HG03432 (cell line): ENCODE data around the gene HCLS1.

Experiments used
- ATAC-seq: cut with Tn5 transposase; IDR thresholded peaks from one replicate; pipeline ENCODE4 v1.9.1; 2021; ENCODE audit warnings: mild to moderate bottlenecking, moderate library complexity; ENCODE audit not compliant: unreplicated experiment

The HCLS1 gene

GRCh38 chr3:121658716-121659435, 1.8 kb downstream of the HCLS1 start:
- no peak for ATAC-seq

DNA sequence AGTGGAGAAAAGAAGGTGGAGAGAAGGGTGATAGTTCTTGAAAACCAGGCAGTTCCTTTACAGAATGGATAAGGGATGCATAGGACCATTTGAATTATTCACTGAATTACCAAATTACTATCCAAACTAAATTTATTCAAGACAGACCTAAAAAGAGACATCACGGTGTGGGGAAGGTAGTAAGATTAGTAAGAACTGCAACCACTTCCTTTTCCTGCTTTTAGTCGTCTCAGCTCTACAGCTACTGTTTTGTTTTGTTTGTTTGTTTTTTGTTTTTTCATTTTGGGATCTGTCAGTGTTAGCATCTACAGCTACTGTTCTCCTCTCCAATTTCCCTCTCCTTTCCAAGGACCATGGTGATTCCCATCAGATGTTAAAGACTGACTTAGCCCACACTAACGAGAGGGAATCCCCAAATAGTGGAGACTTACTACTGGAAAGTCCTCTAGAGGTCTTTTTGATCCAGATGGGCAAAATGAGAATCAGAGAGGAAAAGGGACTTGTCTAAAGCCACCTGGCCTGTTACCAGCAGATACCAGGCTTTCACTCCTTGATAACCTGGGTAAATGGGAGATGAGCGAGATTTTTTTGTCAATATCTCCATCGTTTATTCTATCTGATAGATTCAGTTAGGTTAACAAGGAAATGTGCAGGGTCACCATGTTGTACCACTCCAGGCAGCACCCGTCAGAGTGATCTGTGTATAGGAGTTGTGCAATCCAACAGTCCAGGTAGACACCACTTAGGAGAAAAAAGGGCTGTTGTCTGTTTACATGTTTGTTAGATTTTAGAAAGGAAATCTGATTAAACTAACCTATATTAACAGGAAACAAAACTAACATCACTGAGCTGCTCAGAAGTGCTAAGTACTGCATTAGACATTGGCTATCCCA, 6.0 kb downstream of the HCLS1 start:
- peak; percentile 90 for ATAC-seq

- ATAC-seq = no peak
Observed at GRCh38 chr3:121651684-121652083, 9.0 kb downstream of the HCLS1 start.

DNA sequence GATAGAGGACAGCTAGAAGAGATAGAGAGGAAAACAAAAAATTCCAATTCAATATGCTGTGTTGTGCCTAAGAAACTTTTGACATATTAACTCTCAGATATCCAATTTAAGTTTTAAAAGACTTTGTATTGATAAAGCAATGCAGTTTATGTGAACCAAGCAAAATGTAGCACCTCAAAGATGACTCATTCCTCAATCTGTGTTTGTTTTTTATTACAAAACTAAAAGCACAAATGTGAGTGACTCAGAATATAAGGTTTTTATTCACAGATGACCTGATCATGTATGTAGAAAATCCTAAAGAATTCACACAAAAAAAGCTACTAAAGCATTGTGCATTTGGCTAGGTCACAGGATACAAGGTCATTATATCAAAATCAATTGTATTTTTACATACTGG, 11.1 kb downstream of the HCLS1 start:
- no peak for ATAC-seq

DNA sequence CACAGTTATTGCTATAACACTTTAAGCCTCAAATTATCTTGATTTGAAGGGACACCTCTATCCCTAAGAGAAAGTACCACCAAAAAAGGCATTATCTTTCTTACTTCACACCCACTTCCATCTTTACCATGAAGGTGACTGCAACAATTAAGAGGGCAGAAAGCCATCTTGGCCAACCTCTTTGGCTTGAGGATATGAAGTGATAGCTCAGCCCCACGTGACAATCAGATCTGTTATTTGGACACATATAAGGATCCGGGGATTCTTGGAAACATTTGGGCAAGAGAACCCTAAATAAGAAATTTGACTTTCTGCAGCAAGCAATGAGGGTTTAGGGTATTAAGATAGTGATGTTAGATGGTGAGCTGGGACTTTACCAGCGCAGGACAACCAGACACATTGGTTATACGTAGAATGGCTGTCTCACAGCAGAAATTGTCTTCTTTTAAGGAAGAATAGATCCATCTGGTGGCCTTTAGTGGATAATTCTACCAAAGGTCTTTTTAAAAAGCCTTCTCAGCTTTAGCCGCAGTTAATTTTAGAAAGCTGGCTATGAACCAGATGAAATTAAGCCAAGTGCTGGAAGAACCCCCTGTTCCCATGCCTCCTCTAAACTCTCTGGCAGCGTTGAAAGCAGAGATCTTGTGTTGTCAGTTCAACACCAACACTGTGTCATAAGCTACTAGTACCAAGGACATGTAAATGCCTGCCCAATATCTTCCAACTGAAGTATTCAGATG, 12.3 kb downstream of the HCLS1 start:
- no peak for ATAC-seq

DNA sequence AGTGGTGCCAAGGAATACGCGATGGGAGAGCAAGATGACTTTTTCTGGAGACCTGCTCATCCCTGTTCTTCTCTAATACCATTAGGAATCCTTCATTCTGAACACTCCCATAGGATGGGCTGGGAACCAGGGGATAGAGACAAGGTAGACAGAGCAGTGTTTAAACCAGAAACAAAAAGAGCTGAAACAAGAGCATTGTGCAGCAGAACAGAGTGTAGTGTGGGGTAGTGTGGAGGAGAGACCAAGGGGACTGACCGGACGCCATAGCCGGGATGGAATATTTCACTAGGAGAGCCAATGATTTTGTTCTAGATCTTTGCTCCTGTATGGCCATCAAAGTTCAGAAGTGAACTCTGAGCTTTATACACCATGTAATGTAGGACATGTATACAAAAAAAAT, 15.6 kb downstream of the HCLS1 start:
- no peak for ATAC-seq

DNA sequence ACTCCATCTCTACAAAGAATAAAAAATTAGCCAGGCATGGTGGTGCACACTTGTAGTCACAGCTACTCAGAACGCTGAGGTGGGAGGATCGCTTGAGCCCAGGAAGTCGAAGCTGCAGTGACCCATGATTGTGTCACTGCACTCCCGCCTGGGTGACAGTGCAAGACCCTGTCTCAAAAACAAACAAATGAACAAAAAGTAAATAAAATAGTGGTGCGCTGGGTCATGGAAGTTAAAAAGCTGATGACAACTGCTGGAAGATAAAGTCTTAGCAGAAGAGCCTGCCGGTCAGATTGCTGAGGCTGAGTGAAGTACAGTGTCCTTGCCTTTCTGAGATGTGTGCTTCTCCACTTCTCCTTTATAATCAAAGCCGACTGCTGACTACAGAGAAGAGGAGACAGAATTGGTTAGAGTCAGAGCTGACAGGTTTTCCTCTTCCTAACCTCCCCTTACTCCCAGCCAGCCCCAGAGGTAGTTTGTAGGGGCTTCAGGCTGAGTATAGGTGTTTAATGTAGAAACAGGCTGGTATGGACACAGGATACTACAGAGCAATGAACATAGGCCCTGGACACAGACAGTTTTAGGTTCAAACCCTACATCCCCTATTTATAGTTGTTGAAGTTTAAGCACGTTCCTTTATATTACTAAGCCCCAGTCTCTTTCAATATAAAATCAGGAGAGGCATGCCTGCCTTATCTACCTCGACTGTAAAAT, 17.9 kb downstream of the HCLS1 start:
- no peak for ATAC-seq

DNA sequence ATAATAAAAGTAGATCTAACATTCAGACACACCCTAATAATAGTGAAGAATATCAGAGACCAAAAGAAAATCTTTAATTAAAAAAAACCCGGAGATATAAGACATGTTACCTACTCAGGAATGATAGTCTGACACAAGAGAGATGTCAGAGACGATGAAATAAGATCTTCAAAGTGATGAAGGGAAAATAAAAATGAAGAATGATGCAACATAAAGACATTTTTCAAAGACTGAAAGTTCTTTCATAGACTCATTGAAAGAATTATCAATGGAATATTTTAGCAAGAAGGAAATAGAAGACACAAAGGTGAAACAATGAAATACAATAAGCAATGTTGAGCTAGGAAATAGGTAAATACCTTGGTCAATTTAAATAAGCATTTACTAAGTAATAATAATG, 19.6 kb downstream of the HCLS1 start:
- ATAC-seq = no peak

DNA sequence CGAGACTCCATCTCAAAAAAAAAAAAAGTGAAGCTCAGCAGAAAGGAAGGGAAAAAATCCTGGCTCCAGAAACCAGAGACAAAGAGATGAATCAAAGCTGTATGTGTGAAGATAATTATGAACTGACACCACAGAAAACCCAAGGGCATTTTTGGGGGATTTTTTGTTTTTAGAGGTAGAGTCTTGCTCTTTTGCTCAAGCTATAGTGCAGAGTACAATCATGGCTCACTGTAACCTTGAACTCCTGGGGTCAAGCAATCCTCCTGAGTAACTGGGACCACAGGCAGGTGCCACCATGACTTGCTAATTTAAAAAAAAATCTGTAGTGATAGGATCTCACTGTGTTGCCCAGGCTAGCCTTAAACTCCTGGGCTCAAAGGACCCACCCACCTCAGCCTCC, 22.8 kb downstream of the HCLS1 start:
- ATAC-seq = no peak

DNA sequence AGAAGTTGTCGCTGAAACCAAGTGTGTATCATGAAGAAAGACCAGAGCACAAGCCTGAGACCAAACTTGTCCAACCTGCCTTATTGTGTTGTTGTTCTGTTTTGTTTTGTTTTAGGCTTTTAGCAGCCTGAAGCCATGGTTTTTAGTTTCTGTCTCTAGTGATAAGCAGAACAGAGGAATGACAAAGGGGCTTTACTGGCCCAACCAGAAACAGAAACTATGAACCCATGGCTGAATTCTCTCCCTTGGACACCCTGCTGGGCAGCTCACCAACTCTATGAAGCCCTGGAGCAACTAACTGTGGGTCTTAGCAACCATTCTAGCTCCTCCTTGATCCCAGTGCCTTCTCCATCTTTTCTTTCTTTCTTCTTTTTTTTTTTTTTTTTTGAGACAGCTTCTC, 30.3 kb downstream of the HCLS1 start:
- ATAC-seq = no peak

- no peak for ATAC-seq
Observed at GRCh38 chr3:121629601-121630000, 31.1 kb downstream of the HCLS1 start.

DNA sequence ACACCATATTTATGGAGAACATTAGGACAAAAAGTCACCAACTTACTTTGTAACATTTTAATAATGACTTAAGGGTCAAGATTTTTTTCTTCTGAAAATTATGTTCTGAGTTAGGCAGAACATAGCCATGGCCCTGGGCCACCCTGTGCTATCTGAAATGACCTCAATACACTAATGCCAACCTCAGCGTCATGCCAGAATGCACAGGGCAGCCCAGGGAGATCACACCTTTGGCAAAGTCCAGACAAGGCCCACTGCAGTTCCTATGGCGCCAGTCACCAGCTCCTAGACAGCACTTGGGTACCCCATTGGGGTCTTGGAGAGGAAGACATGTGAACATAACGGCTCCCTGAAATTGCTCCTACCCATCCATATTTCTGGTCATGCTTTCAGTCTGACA, 33.1 kb downstream of the HCLS1 start:
- no peak for ATAC-seq

DNA sequence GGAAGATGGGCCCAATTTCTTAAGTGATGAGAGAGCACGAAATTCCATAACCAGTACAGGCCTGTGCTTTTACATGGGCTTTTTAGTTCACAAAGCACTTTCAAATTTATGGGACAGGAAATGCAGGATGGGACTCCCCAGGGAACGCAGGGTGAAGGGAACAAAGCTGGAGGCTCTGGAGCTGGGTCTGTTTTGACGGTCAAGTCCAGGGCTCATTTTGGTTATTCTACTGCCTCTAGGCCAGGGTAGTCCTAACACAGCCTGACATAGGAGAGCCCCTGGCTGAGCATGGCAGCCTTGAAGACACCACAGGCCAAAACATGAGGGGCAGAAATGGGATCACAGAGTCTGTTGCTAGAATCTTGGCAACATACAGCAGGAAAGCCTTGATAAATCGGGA, 33.5 kb downstream of the HCLS1 start:
- no peak for ATAC-seq

DNA sequence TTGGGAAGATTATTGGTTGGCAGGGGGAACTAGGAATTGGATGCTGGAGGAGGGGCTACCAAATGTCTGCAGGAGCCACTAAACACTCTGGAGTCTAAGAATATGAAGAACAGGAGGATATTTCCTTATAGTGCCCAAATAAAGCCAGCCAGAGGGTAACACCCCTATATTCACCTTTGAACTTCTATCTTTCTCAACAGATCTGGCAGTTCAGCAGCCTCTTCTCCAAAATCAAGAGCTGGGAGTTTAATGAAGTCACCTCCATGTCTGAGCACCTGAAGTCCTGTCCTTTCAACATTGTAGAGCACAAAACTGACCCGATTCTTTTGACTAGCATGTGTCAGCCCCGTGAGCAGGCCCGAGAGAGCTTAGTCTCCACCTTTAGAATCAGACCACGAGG, 34.2 kb downstream of the HCLS1 start:
- ATAC-seq = no peak

DNA sequence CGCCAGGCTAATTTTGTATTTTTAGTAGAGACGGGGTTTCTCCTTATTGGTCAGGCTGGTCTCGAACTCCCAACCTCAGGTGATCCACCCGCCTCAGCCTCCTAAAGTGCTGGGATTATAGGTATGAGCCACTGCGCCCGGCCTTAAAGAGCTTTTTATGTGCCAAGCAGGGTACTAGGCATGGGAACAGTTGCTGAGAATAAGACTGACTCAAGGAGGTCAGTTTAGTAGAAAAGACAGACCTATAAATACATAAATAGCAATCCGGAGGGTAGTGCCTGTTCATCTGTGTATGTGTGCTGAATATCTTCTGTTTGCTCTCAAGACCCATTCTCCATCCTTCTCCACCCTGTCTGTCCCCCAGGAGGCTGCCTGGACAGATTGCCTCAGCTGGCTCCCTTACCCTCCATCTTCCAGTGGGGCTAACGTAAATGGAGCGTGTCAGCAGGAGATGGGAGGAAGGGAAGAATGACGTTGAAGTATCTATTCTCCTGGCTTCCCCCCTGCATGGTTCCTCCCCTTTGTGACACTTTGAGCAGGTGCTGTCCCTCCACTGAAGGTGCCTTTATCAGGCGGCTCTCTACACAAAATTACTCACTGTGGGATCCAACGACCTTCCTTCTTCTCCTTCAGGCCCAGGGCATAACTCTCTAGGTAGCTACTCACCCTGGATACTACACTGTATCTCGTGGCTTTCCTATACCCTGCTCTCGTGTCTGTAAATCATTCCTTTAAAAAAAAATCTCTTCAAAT, 36.4 kb downstream of the HCLS1 start:
- ATAC-seq = no peak

DNA sequence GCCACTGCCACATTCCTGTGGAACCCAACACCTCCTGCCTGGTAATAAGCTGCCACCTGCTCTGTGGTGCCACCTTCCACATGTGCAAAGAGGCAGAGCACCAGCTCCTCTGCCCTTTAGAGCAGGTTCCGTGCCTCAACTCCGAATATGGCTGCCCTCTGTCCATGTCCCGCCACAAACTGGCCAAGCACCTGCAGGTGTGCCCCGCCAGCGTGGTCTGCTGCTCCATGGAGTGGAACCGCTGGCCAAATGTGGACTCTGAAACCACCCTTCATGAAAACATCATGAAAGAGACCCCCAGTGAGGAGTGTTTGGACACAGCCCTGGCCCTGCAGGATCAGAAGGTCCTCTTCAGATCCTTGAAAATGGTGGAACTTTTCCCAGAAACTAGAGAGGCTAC, 39.2 kb downstream of the HCLS1 start:
- ATAC-seq = no peak

GRCh38 chr3:121619691-121620090, 41.0 kb downstream of the HCLS1 start:
- no peak for ATAC-seq

- ATAC-seq = no peak
Observed at GRCh38 chr3:121606106-121606505, 54.6 kb downstream of the HCLS1 start.

- no peak for ATAC-seq
Observed at GRCh38 chr3:121604759-121605158, 55.9 kb downstream of the HCLS1 start.

DNA sequence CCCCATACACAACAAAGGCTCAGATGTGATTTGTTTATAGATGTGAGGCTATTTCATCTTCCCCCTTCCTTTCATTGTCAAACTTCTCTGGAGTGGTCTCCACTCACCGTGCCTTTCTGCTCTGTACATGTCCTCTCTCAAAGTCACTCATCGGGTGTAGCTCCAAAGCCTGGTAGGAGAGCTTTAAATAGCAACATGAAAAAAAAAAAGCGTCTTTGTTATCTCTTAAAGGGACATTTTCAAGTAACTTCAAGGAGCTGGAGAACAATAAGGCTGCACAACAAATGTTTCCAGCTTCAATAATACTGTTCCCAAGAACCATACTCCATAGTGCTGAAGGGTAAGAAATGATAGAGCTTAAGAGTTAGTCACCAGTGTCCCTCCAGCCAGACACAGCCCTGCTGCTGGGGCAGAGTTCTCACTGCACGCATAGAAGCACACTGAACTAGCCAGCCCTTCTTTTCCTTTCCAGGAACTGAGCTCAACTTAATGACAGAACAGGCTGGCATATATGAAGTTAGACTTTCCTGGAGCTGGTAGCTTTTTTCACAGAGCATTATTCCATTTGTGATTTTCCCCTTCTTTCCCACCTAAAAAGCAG, 59.4 kb downstream of the HCLS1 start:
- ATAC-seq = no peak
